Lung microvascular endothelial cell (primary cell): Measurements from ENCODE around the gene RBM39. TPM values are rescaled to one million over a fixed set of nuclear protein-coding genes. Genes with fewer than 3 reads are reported as not detected.
"Not testable (repeated sequence)": the region's sequence is repeated elsewhere in the genome, so short reads cannot be mapped to it uniquely, and the experiment has no call there.

ENCODE experiments used
- DNase-seq, 2 donors: peaks; one replicate each; pipeline versions ENCODE4 v3.0.0 to v3.0.0-alpha.2; 2010; ENCODE audit warnings: low read depth in 2 of 2
- total RNA-seq: library from RNA; depleted of rRNA; stranded (reverse); fragments of >200 nt; gene quantifications from 2 replicates; pipeline ENCODE4 v1.2.1, GENCODE V29; 2014

RBM39 gene
- total RNA-seq, 1 donor from 2014 or later = 313 TPM

DNA sequence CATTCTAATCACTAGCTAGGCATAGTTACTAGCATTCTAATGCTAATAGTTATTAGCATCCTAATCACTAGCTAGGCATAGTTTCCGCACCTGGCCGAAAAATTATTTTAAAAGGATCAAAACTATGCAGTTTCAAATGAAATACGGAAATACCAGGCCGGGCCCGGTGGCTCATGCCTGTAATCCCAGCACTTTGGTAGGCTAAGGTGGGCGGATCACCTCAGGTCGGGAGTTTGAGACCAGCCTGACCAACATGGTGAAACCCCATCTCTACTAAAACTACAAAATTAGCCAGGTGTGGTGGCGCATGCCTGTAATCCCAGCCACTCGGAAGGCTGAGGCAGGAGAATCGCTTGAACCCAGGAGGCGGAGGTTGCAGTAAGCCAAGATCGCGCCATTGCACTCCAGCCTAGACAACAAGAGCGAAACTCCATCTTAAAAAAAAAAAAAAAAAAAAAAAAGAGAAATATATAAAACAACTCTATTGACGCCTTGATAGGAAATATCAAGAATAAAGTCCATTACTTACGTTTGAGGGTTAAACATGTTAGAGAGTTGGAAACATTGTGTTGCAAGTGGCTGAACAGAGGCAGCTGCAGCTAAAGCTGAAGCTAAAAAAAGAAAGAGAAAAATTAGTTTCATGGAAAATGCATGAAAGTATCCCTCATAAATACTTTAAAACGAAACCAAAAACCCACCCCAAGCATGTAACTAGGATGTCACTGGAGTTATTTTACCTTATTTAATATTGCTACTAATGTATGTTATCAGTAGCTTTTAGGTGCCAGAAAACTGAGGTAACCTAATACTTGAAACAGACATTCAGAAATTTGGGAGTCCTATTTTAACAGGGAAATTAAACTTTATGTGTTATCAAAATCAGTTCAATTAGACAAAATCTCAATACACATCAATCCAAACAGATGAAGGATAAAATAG lies 35.2 kb downstream of the RBM39 start:
- DNase-seq = not testable (repeated sequence)

DNA sequence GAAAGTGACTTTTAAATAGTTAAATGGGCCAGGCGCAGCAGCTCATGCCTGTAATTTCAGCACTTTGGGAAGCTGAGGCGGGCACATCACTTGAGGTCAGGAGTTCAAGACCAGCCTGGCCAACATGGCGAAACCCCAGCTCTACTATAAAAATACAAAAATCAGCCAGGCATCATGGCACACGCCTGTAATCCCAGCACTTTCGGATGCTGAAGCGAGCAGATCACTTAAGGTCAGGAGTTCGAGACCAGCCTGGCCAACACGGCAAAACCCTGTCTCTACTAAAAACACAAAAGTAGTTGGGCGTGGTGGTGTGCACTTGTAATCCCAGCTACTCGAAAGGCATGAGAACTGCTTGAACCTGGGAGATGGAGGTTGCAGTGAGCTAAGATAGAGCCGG lies 36.2 kb downstream of the RBM39 start:
- not testable (repeated sequence) for DNase-seq

DNA sequence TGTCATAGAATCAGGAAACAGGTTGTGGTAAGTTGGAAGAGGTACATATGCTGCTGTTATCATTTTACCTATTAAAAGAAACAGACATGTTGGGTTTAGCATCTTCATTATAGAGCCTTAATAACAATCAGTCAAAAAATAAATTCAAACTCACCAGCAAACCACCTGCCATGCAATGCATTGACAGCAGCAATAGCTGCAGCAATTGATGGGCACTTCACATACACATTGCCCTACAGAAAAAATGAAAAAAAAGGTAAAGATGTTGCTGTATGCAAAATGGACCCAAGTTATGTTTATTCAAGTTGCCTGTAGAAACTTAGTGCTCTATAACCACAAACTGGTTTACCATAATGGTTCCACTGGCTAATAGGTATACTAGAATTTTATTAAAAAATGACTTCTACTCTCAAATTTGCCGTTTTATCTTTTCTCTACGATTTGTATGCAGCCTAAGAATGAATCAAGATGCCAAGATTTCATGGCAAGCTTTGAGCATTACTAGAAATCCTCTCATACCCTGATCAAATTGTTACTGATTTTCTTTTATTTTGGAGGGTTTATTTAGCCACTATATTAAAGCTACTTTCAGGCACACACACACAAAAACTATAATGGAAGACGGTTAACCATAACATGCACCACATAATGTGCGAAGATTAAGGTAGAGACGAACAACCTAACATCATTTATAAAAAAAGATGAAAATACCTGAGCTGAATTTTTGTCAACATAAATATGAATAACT lies 37.4 kb downstream of the RBM39 start:
- no peak for DNase-seq

DNA sequence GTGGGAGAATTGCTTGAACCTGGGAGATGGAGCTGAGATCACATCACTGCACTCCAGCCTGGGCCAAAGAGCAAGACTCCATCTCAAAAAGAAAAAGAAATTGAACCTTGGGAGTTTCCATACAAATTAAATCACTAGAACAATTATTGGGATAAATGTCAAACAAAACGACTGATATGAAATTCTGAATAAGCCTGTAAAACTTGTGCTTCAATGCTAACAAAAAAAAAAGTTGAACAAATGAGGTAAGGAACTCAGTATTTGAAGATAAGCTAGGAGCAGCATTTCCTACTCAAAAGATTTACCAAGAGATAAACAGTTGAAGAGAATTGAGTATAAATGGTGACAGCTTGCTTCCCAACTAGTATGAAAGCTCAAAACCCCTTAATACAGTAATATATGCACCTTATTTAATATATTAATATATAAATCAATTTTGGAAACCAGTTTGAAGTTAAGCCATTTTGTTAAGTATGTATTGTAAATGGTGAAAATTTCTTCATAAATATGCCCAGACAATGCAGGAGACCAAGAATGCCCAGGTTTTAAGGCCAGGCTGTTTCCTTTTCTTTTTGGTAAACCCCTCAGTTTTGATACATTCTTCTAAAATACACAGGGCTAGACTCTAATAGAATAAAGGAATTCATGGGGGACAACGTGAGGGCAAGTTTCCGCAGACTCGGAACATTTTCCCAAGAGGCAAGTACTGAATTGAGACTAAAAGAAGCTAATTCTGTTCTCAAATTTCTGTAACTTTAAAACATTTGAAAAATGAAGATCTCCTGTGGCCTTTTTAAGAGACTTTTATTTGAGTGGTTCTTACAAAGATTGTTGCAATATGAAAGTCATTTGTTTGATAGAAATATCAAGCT lies 39.0 kb downstream of the RBM39 start:
- DNase-seq = no peak

DNA sequence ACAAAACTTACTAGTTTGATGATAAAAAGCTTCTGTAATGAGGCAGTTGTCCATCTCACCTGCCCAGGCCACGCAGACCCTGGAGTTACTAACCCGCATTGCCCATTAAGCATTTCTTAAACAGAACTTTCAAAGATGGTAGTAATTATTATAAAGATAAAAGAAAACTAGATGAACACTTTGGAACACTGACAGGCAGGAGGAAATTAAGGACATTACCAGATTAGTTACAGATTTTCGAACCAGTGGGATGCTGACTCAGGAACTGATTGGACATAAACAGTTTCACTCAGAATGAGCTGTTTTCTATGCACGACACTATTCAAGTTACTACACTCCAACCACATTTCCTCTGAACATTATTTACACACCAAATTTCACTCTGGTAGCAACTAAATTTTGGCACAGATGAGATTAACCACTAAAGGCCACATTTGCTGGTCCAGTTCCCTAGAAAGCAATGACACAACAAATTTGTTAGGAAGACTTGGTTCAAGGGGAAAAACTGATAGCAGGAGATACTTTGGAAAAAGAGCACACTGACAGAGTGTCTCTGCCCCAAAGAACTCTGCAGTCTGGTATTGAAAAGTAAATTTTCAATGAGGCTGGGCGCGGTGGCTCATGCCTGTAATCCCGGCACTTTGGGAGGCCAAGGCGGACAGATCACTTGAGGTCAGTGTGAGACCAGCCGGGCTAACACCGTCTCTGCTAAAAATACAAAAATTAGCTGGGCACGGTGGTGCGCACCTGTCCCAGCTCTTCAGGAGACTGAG lies 39.8 kb downstream of the RBM39 start:
- no peak for DNase-seq

DNA sequence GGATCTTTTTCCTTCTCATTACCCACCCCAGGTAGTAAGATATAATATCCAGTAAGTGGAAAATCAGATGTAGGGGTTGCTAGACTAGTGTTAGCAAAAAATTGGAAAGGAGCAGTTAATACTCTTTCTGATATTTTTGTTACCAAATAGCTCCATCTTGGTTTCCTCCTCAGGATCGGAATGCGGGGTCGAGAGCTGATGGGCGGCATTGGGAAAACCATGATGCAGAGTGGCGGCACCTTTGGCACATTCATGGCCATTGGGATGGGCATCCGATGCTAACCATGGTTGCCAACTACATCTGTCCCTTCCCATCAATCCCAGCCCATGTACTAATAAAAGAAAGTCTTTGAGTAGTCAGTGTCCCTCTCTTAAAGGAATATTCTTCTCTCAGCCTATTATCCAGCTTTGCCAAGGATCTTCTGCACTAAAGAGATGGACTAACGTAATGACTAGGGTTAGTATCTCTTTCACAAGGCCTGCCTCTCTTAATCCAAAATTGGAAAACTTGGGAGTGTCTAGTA lies 41.4 kb downstream of the RBM39 start:
- no peak for DNase-seq

DNA sequence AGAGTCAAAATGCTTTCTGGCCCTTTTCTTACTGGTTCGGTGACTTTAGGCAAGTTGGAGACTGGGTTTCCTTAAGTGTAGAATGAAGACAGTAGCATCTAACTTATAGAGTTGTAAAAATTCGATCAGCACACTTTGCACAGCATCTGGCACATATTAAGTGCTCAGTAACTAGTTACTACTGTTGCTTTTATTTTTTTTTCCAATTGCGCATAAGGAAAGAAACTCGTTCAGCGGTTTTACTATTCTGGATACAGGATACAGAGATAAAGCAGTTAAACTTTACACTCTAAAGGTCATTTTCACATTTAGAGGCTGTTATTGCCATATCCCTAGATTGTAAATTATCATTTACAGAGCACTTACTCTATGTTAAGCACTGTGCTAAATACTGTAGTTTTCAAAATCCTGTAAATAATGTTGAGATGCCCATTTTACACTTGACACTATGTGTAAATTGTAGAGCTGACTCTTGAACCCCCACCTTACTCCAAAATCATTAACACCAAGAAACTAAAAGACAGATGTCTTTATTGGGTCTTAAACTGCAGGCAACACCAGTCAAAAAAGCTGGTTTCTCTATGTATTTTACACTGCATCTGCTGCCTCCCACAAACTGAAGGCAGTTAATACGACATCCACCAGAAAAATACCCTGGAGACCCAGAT lies 42.0 kb downstream of the RBM39 start:
- DNase-seq = no peak

DNA sequence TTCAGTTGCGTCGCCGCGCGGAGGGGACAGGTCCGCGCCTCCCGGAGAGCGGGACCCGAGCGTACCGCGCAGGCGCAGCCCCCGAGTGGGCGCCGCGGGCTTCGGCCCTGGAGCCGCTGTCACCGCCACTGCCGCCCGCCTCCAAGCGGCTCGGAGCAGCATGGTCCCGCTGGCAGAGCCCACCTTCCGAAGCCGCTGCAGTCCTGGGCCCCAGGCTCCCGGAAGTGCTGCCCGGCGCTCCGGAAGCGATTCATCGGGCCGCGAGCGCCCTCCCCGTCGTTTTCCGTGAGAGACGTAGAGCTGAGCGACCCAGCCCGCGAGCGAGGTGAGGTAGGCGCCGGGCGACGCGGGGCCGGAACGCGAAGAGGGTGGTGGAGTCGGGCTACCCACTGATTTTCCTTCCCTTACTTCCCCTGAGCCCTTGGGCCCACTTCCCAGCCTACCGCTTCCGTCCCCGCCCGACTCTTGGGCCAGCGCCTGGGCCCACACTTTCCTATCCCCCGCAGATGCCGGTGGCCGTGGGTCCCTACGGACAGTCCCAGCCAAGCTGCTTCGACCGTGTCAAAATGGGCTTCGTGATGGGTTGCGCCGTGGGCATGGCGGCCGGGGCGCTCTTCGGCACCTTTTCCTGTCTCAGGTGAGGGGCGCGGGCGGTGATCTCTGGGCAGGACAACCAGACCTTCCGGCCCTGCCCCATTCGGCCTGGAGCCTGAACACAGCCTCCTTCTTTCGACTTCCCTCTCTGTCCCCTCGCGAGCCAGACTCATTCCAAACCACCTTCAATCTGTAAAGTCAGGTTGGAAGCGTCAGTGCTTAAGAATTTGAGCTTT lies 42.7 kb downstream of the RBM39 start, which contains the start of the genes NFS1 and ROMO1:
Gene NFS1, minus strand, starts transcription at position 226 of the 830 bp plus-strand sequence. Its CDS starts 64 bp downstream, at position 162.
Gene ROMO1, plus strand, starts transcription at position 279 of the 830 bp plus-strand sequence. Its CDS starts 228 bp downstream, at position 507.
- DNase-seq = peak; percentile 84 to 93

DNA sequence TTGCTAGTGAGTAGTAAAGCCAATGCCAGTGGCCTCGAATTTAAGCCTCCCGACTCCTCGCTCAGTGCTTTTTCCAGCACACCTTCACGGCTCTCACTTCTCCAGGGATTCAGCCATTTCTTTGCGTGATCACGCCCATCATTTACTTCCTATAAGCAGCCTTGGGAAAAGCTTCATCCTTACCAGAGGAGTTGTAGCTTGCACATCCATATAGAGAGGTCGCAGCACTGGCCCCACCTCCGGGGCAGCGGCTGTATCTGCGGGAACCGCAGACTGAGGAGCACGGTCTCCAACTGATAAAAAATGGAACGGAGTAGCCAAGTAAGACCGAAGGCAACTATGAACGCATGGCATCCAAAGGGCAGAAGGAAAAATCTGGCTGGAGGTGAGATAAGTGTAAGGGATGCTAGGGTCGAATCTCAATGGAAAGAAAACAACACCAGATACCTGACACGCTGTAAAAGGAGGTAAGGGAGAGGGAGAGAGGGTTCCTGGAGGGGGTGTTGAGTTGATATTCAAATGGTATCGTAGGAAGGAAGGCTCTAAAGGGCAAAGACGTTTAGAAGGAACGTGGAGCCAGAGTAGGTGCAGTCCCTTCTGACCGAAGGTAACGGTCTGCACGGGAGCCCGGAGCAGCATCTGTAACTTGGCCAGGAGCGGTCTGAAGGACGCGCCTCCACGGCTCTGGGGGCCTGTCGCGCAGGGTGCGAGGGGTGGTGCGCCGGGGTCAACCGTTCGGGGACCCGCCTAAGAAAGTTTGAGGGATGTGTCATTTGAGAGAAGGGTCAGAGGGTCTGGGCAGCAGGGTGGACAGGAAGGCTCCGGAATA lies 43.5 kb downstream of the RBM39 start:
- peak in 1 of 2 donors; percentile 21 for DNase-seq

DNA sequence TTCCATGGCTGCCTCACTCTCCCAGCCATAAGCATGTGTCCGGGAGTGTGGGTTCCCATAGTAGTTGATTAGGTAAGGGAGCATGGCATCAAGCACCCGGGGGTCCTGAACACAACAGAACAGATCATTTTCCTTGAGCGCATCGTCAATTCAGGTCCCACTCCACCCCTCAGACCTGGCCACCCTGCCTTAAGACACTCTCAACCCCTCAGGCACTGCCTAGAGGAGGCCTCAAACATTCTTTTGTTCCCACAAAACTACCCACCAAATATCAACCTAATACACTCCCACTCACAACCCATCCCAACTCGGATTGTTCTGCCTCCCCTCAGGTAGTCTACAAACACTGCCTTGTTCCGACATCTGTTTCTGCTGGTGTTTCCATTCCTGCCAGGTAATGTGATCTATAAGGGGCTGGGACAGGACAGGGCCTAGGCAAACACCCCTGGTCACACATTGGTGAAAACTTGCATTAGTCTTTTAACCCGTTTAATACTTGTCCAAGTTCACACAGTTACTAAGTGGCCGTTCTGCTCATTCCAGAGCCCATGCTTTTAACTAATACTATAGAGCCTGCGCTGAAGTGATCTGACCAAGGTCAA lies 44.3 kb downstream of the RBM39 start:
- DNase-seq = no peak

DNA sequence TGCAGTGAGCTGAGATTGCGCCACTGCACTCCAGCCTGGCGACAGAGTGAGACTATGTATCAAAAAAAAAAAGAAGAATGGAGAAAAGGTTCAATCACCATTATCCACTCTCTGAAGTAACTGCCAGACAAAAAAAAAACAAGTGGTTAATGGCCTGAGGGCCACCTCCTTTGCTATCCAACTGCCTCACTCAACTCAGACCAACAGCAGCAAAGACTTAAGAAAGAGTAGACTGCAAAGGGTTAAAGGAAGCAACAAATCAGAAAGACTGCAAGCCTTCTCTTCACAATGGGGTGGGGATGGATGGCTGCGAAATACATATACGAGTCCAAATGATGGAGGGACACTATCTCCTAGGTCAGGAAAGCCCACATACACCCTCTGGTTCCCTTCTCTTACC lies 46.1 kb downstream of the RBM39 start:
- DNase-seq = no peak

DNA sequence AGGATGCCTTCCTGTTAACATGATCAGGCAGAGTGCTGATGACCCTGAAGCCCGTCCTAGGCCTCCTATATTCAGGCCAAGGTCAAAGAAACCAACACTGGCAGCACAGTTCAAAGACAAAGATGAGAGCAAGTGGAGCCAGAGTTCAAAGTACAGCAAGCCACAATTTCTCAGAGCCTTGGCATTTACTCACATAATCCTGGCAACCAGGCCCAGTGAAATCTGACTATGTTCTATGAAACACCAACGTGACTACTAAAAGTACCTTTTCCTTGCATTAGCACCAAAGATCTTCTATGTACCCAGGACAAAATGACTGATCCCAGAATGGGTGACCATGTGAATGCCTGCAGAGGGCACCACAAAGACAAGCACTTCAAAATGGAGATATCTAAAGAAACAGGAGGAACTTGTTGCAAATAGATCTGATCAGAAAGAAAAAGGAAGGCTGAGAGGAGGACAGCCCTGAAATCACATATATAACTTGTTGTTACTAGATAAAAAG lies 46.8 kb downstream of the RBM39 start:
- DNase-seq = no peak

DNA sequence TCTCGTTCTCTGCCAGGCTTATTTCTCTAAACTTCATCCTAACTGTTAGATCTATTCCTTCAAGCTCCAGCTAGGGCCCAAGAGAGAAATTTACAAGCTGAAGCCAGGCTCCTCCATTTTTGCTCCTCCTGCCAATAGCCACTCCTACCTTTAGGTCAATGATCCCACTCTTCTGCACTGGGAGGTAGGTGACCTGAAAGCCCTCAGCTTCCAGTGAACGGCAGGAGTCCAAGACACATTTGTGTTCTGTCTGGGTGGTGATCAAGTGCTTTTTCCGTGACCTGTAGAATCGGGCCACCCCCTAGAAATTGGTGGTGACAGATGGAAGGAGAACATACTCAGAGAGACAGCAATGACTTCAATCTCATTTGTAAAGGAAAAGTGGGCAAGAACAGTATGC lies 51.8 kb downstream of the RBM39 start:
- no peak for DNase-seq

DNA sequence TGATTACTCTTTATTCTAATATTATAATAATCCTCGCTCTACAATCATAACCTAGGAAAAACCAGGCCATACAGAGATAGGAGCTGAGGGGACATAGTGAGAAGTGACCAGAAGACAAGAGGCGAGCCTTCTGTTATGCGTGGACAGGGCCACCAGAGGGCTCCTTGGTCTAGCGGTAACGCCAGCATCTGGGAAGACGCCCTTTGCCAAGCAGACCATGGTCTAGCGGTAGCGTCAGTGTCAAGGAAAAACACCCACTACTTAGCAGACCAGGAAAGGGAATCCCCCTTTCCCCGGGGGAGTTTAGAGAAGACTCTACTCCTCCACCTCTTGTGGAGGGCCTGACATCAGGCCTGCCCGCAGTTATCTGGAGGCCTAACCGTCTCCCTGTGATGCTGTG lies 55.2 kb downstream of the RBM39 start:
- not testable (repeated sequence) for DNase-seq

DNA sequence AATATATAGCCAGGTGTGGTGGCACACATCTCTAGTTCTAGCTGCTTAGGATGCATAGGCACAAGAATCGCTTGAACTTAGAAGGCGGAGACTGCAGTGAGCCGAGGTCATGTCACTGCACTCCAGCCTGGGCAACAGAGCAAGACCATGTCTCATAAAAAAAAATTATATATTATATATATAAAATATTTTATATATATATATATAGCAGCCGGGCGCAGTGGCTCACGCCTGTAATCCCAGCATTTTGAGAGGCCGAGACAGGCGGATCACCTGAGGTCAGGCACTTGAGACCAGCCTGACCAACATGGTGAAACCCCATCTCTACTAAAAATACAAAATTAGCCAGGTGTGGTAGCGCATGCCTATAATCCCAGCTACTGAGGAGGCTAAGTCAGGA lies 56.7 kb downstream of the RBM39 start:
- DNase-seq = not testable (repeated sequence)

DNA sequence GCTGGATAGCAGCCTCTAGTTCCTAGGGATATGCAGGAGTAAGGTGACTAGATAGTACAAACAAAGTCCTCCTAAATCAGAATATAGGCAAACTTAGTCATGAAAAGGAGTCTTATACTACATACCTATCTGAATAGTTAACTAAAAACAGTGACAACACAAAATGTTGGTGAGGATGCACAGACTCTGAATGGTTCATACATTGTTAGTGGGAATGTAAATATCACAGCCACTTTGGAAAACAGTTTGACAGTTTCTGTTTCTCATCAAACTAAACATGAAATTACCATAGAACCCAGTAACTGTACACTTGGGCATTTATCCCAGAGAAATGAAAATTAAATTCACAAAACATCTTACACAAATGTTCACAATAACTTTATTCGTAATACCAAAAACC lies 60.1 kb downstream of the RBM39 start:
- no peak for DNase-seq

DNA sequence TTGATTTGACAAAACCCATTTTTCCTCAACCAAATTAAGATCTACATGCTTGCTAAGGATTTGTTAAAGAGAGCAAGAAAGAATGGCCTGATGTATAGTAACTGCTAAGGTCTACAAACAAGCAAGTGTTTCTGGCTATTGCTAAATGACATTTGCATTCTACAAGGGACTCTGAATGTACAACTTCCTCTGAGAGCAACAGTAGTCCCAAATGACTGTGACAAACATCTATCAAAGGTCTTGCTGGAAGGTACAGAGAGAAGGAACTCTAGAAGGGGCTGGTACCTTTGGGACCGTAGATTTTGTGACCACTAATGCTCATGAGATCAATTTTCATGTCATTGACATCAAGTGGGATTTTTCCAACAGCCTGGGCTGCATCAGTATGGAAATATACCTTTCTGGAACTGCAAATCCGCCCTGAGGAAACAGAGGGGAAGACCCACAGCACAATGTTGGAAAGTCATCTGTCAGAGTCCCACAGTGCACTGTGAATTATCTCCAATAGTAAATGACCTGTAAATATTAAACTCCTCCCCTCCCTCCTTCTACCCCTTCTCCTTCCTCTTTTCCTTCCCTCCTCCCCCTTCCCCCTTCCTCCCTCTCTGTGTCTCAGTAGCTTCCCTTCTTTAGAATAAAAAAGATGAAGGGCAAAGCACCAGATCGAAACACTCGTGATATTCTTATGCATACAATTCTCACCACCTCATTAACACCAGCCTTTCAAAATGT lies 61.4 kb downstream of the RBM39 start:
- DNase-seq = no peak
